WTC11 (cell line): ENCODE data around the gene RITA1. TPM values are rescaled to one million over a fixed set of nuclear protein-coding genes. Genes with fewer than 3 reads are reported as not detected.

Source experiments
- ATAC-seq: fragments of 200-7000 bp; cut with Tn5 transposase; 2 replicates; pipeline ENCODE4 v1.10.0; 2021; ENCODE audit warnings: mild to moderate bottlenecking, moderate library complexity
- CTCF ChIA-PET: fragments of 300-600 bp; sonication (Branson Sonifier 250); formaldehyde crosslinking; loops from one replicate; lab custom pipeline; 2021; ENCODE audit warnings: antibody characterized with exemption; lab: Charles Lee
- POLR2A ChIA-PET: fragments of 350-600 bp; sonication (Branson Sonifier 250); formaldehyde crosslinking; loops from one replicate; lab custom pipeline; 2021; ENCODE audit warnings: antibody characterized with exemption; lab: Charles Lee
- DNase-seq: peaks from one replicate; pipeline ENCODE4 v3.0.0; 2021; ENCODE audit warnings: low spot score
- H3K27ac Mint-ChIP-seq: 2 replicates; pipeline ENCODE4 v1.8.0; 2021; ENCODE audit warnings: mixed read lengths
- H3K27me3 Mint-ChIP-seq: 2 replicates; pipeline ENCODE4 v1.8.0; 2021; ENCODE audit warnings: low read depth, mild to moderate bottlenecking, moderate library complexity, mixed read lengths
- H3K36me3 Mint-ChIP-seq: 2 replicates; pipeline ENCODE4 v1.8.0; 2021; ENCODE audit warnings: mixed read lengths
- H3K4me1 Mint-ChIP-seq: 2 replicates; pipeline ENCODE4 v1.8.0; 2022; ENCODE audit warnings: mixed read lengths
- H3K4me3 Mint-ChIP-seq: 2 replicates; pipeline ENCODE4 v1.8.0; 2021; ENCODE audit warnings: mild to moderate bottlenecking, moderate library complexity, mixed read lengths
- H3K9me3 Mint-ChIP-seq: 2 replicates; pipeline ENCODE4 v1.8.0; 2021; ENCODE audit warnings: mixed read lengths
- FOXP1 ChIP-seq: sonication (generic); formaldehyde crosslinking; IDR thresholded peaks from 2 replicates; pipeline ENCODE4 v1.8.0; 2022; ENCODE audit warnings: missing genetic modification reagents, mild to moderate bottlenecking, moderate library complexity, borderline replicate concordance
- HMGA2 ChIP-seq: fragments of 250-450 bp; sonication (Bioruptor Pico); IDR thresholded peaks from 2 replicates; pipeline ENCODE4 v1.4.0; 2021; ENCODE audit warnings: mild to moderate bottlenecking, moderate library complexity
- NFE2L1 ChIP-seq: sonication (generic); formaldehyde crosslinking; IDR thresholded peaks from 2 replicates; pipeline ENCODE4 v1.8.1; 2023; ENCODE audit warnings: missing genetic modification reagents
- NR2C2 ChIP-seq: sonication (generic); formaldehyde crosslinking; IDR thresholded peaks from 2 replicates; pipeline ENCODE4 v1.8.0; 2022; ENCODE audit warnings: mild to moderate bottlenecking, missing genetic modification reagents
- TP53 ChIP-seq: sonication (generic); formaldehyde crosslinking; IDR thresholded peaks from 2 replicates; pipeline ENCODE4 v1.8.1; 2023; ENCODE audit warnings: mild to moderate bottlenecking, missing genetic modification reagents
- USF1 ChIP-seq: sonication (generic); formaldehyde crosslinking; IDR thresholded peaks from 2 replicates; pipeline ENCODE4 v1.8.0; 2022; ENCODE audit warnings: mild to moderate bottlenecking, missing genetic modification reagents
- ZBTB21 ChIP-seq: sonication (generic); formaldehyde crosslinking; IDR thresholded peaks from 2 replicates; pipeline ENCODE4 v1.8.1; 2023; ENCODE audit warnings: mild to moderate bottlenecking, missing genetic modification reagents, borderline replicate concordance
- ZNF416 ChIP-seq: fragments of 250-450 bp; sonication (Bioruptor Pico); IDR thresholded peaks from 2 replicates; pipeline ENCODE4 v1.9.0; 2021; ENCODE audit warnings: mild to moderate bottlenecking, inconsistent platforms
- ZNF425 ChIP-seq: fragments of 250-450 bp; sonication (Bioruptor Pico); conservative IDR thresholded peaks from 2 replicates; pipeline ENCODE4 v1.9.0; 2021; ENCODE audit warnings: mild to moderate bottlenecking
- total RNA-seq: library from RNA; stranded (reverse); gene quantifications from 3 replicates; pipeline ENCODE4 v1.2.3, GENCODE V29; 2021
- TF ChIP-seq, protein P1 (sequence below): sonication (generic); formaldehyde crosslinking; IDR thresholded peaks from 2 replicates; pipeline ENCODE4 v1.8.1; 2022; ENCODE audit warnings: low read depth, mild to moderate bottlenecking, moderate library complexity, missing genetic modification reagents, borderline replicate concordance
- TF ChIP-seq, protein P2 (sequence below): sonication (generic); formaldehyde crosslinking; IDR thresholded peaks from 2 replicates; pipeline ENCODE4 v1.8.1; 2023; ENCODE audit warnings: mild to moderate bottlenecking, missing genetic modification reagents, moderate library complexity
- TF ChIP-seq, protein P3 (sequence below): fragments of 200-600 bp; IDR thresholded peaks from 2 replicates; pipeline ENCODE4 v1.8.0; 2022; ENCODE audit warnings: antibody characterized with exemption
- TF ChIP-seq, protein P4 (sequence below): sonication (generic); formaldehyde crosslinking; IDR thresholded peaks from 2 replicates; pipeline ENCODE4 v1.8.1; 2023; ENCODE audit warnings: mild to moderate bottlenecking, missing genetic modification reagents, moderate library complexity

RITA1 gene
- total RNA-seq, 1 experiment from 2014 or later: 29.3 TPM

GRCh38 chr12:113169697-113170096 lies 15.8 kb upstream of the RITA1 start (continued):
- TF ChIP-seq, protein P1, sequence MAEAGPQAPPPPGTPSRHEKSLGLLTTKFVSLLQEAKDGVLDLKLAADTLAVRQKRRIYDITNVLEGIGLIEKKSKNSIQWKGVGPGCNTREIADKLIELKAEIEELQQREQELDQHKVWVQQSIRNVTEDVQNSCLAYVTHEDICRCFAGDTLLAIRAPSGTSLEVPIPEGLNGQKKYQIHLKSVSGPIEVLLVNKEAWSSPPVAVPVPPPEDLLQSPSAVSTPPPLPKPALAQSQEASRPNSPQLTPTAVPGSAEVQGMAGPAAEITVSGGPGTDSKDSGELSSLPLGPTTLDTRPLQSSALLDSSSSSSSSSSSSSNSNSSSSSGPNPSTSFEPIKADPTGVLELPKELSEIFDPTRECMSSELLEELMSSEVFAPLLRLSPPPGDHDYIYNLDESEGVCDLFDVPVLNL (CRISPR knock-in tag): no peak
- TF ChIP-seq, protein P2, sequence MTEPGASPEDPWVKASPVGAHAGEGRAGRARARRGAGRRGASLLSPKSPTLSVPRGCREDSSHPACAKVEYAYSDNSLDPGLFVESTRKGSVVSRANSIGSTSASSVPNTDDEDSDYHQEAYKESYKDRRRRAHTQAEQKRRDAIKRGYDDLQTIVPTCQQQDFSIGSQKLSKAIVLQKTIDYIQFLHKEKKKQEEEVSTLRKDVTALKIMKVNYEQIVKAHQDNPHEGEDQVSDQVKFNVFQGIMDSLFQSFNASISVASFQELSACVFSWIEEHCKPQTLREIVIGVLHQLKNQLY (CRISPR knock-in tag): no peak

DNA sequence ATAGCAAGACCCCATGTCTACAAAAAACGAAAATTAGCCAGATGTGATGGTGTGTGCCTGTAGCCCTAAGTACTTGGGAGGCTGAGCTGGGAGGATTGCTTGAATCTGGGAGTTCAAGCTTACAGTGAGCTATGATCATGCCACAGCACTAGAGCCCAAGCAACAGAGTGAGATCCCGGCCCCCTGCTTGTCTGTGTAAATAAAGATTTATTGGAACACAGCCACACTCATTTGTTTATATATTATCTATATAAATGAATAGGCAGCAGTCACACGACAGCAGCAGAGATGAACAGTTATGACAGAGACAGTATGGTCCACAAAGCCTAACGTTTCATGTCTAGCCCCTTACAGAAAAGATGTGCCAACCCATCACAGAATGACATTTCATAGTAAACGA lies 15.1 kb upstream of the RITA1 start:
- ChIA-PET CTCF (interaction anchor here (0.9 to 2.2 kb wide), 2 partner anchors 9 to 178 kb away, joined by 3 to 4 read pairs; no protein-coding TSS in a partner anchor), POLR2A (no interaction called here)
- H3K27ac Mint-ChIP-seq: no peak overlapping the region
- H3K9me3 Mint-ChIP-seq: no peaks in the 10 kb centered on the region
- no peak for TF ChIP-seq NFE2L1 (CRISPR knock-in tag)
- TF ChIP-seq, protein P3, sequence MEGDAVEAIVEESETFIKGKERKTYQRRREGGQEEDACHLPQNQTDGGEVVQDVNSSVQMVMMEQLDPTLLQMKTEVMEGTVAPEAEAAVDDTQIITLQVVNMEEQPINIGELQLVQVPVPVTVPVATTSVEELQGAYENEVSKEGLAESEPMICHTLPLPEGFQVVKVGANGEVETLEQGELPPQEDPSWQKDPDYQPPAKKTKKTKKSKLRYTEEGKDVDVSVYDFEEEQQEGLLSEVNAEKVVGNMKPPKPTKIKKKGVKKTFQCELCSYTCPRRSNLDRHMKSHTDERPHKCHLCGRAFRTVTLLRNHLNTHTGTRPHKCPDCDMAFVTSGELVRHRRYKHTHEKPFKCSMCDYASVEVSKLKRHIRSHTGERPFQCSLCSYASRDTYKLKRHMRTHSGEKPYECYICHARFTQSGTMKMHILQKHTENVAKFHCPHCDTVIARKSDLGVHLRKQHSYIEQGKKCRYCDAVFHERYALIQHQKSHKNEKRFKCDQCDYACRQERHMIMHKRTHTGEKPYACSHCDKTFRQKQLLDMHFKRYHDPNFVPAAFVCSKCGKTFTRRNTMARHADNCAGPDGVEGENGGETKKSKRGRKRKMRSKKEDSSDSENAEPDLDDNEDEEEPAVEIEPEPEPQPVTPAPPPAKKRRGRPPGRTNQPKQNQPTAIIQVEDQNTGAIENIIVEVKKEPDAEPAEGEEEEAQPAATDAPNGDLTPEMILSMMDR: no peak
- TF ChIP-seq, protein P4, sequence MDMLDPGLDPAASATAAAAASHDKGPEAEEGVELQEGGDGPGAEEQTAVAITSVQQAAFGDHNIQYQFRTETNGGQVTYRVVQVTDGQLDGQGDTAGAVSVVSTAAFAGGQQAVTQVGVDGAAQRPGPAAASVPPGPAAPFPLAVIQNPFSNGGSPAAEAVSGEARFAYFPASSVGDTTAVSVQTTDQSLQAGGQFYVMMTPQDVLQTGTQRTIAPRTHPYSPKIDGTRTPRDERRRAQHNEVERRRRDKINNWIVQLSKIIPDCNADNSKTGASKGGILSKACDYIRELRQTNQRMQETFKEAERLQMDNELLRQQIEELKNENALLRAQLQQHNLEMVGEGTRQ (CRISPR knock-in tag): no peak
- no peak for TF ChIP-seq FOXP1 (CRISPR knock-in tag)
- no peak for TF ChIP-seq TP53
- TF ChIP-seq ZNF425: no peak
- TF ChIP-seq, protein P2 (CRISPR knock-in tag): no peak
- peaks cover 65% of the 10 kb centered on the region for H3K36me3 Mint-ChIP-seq
- H3K4me3 Mint-ChIP-seq: no peak overlapping the region
- no peaks in the 10 kb centered on the region for H3K27me3 Mint-ChIP-seq
- ATAC-seq (no peak), DNase-seq (no peak)
- no peaks in the 10 kb centered on the region for H3K4me1 Mint-ChIP-seq

DNA sequence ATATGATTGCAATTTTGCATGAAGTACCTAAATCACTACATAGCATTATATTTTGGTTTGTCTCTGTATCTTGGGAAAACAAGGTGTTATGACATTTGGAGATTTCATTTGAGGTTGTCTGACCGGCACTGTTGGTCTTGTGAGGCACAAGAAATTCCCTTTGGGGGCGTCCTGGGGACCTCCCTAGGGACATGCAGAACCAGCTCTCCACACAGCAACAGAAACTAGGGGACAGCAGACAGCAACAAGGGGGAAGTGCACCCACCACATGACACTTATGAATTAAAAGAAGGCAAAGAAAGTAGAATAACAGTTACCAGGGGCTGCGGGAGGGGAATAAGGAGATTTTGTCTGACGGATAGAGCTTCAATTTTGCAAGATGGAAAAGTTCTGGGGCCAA lies 14.6 kb upstream of the RITA1 start:
- ChIA-PET POLR2A (no interaction called here), CTCF (interaction anchor here (0.6 to 2.2 kb wide), 3 partner anchors 9 to 178 kb away, joined by 3 to 4 read pairs (median 3); no protein-coding TSS in a partner anchor)
- no peak for ATAC-seq
- Mint-ChIP-seq H3K9me3 (no peaks in the 10 kb centered on the region), H3K27ac (no peak overlapping the region), H3K4me3 (no peak overlapping the region), H3K27me3 (no peaks in the 10 kb centered on the region), H3K4me1 (no peaks in the 10 kb centered on the region), H3K36me3 (peaks cover 62% of the 10 kb centered on the region)
- no peak for TF ChIP-seq HMGA2 (CRISPR knock-in tag)
- no peak for TF ChIP-seq NR2C2 (CRISPR knock-in tag)
- no peak for TF ChIP-seq ZBTB21
- no peak for TF ChIP-seq USF1 (CRISPR knock-in tag)
- no peak for TF ChIP-seq ZNF416 (CRISPR knock-in tag)
- DNase-seq: no peak
